Measurements from ENCODE around the gene GPR34.

GPR34 gene

GRCh38 chrX:41655101-41655500 is 33.7 kb upstream of the GPR34 start:
- Histone ChIP-seq H3K79me2 (ENCODE audit: insufficient read depth, low read length) (no peaks in the 10 kb centered on the region), H3K36me3 (ENCODE audit: low read length) (peaks cover 5% of the 10 kb centered on the region; the same call in 1 of the 2 replicates), H3K4me2 (ENCODE audit: low read depth, low read length, poor library complexity, severe bottlenecking) (no peak overlapping the region), H3K27me3 (ENCODE audit: low read length) (no peaks in the 10 kb centered on the region), H3K9me2 (replicated peaks; ENCODE audit: insufficient read depth, low read length) (no peaks in the 10 kb centered on the region), H4K20me1 (ENCODE audit: low read depth, low read length) (no peaks in the 10 kb centered on the region), H3K9me3 (ENCODE audit: insufficient read depth, low read length) (no peaks in the 10 kb centered on the region), H3F3A (ENCODE audit: insufficient read depth) (no peaks in the 10 kb centered on the region), H3K27ac (ENCODE audit: low read depth, low read length) (no peak overlapping the region), H3K9ac (ENCODE audit: low read length) (no peak overlapping the region), H3K4me3 (ENCODE audit: insufficient read depth, low read length, poor library complexity, severe bottlenecking) (no peak overlapping the region), H2AFZ (ENCODE audit: low read depth, low read length, severe bottlenecking) (no peak overlapping the region)
- TF ChIP-seq, protein P1, sequence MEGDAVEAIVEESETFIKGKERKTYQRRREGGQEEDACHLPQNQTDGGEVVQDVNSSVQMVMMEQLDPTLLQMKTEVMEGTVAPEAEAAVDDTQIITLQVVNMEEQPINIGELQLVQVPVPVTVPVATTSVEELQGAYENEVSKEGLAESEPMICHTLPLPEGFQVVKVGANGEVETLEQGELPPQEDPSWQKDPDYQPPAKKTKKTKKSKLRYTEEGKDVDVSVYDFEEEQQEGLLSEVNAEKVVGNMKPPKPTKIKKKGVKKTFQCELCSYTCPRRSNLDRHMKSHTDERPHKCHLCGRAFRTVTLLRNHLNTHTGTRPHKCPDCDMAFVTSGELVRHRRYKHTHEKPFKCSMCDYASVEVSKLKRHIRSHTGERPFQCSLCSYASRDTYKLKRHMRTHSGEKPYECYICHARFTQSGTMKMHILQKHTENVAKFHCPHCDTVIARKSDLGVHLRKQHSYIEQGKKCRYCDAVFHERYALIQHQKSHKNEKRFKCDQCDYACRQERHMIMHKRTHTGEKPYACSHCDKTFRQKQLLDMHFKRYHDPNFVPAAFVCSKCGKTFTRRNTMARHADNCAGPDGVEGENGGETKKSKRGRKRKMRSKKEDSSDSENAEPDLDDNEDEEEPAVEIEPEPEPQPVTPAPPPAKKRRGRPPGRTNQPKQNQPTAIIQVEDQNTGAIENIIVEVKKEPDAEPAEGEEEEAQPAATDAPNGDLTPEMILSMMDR (IDR thresholded peaks at IDR 0.05; ENCODE audit: insufficient read depth, low read length, poor library complexity, severe bottlenecking), result no peak
- no peak for TF ChIP-seq EZH2phosphoT487 (conservative IDR thresholded peaks at IDR 0.05; ENCODE audit: low read length)

DNA sequence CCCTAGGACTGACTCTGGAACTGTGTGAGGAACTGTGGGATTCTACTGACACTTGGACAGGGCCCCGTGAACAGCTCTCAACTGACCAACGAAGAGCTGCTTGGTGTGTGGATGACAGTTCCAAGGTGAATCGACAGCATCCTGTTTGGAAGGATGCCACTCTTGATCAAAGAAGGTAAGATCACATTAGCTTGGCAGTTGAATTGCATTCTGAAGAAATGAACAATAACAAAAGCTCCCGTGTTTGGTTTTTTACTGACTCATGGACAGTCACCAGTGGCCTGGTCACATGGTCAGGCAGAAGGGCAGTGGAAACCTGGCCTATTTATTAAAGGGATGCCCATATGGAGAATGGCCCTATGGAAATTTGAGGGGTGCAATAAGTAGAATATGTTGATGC is 33.1 kb upstream of the GPR34 start:
- H3K79me2 ChIP-seq (ENCODE audit: insufficient read depth, low read length), result no peaks in the 10 kb centered on the region
- H3K27ac ChIP-seq (ENCODE audit: low read depth, low read length), result no peak overlapping the region
- no peak for TF ChIP-seq EZH2phosphoT487 (conservative IDR thresholded peaks at IDR 0.05; ENCODE audit: low read length)
- TF ChIP-seq, protein P1 (IDR thresholded peaks at IDR 0.05; ENCODE audit: insufficient read depth, low read length, poor library complexity, severe bottlenecking), result no peak
- H3F3A ChIP-seq (ENCODE audit: insufficient read depth), result no peaks in the 10 kb centered on the region
- no peaks in the 10 kb centered on the region for H4K20me1 ChIP-seq (ENCODE audit: low read depth, low read length)
- H3K9me3 ChIP-seq (ENCODE audit: insufficient read depth, low read length), result no peaks in the 10 kb centered on the region
- no peaks in the 10 kb centered on the region for H3K27me3 ChIP-seq (ENCODE audit: low read length)
- H2AFZ ChIP-seq (ENCODE audit: low read depth, low read length, severe bottlenecking), result no peak overlapping the region
- H3K36me3 ChIP-seq (ENCODE audit: low read length), result peaks cover 5% of the 10 kb centered on the region; the same call in 1 of the 2 replicates
- H3K9ac ChIP-seq (ENCODE audit: low read length), result no peak overlapping the region
- no peaks in the 10 kb centered on the region for H3K9me2 ChIP-seq (replicated peaks; ENCODE audit: insufficient read depth, low read length)
- no peak overlapping the region for H3K4me2 ChIP-seq (ENCODE audit: low read depth, low read length, poor library complexity, severe bottlenecking)
- H3K4me3 ChIP-seq (ENCODE audit: insufficient read depth, low read length, poor library complexity, severe bottlenecking), result no peak overlapping the region

- H3K36me3 ChIP-seq (ENCODE audit: low read length), result no peaks in the 10 kb centered on the region
Observed at GRCh38 chrX:41661366-41662095, 27.2 kb upstream of the GPR34 start.

More at GRCh38 chrX:41661366-41662095, 27.2 kb upstream of the GPR34 start:
- H3K79me2 ChIP-seq (ENCODE audit: insufficient read depth, low read length), result no peaks in the 10 kb centered on the region
- H3K9me2 ChIP-seq (replicated peaks; ENCODE audit: insufficient read depth, low read length), result no peaks in the 10 kb centered on the region
- no peaks in the 10 kb centered on the region for H4K20me1 ChIP-seq (ENCODE audit: low read depth, low read length)
- no peak overlapping the region for H2AFZ ChIP-seq (ENCODE audit: low read depth, low read length, severe bottlenecking)
- H3K4me2 ChIP-seq (ENCODE audit: low read depth, low read length, poor library complexity, severe bottlenecking), result no peak overlapping the region
- no peak overlapping the region for H3K9ac ChIP-seq (ENCODE audit: low read length)
- no peaks in the 10 kb centered on the region for H3F3A ChIP-seq (ENCODE audit: insufficient read depth)
- no peaks in the 10 kb centered on the region for H3K9me3 ChIP-seq (ENCODE audit: insufficient read depth, low read length)
- no peak for TF ChIP-seq EZH2phosphoT487 (conservative IDR thresholded peaks at IDR 0.05; ENCODE audit: low read length)
- TF ChIP-seq, protein P1 (IDR thresholded peaks at IDR 0.05; ENCODE audit: insufficient read depth, low read length, poor library complexity, severe bottlenecking), result no peak
- no peak overlapping the region for H3K4me3 ChIP-seq (ENCODE audit: insufficient read depth, low read length, poor library complexity, severe bottlenecking)
- no peak overlapping the region for H3K27ac ChIP-seq (ENCODE audit: low read depth, low read length)
- no peaks in the 10 kb centered on the region for H3K27me3 ChIP-seq (ENCODE audit: low read length)

Measured in SU-DHL-6 (cell line).